Right lobe of liver (tissue), 6 donors: ENCODE results near the gene TEX38. TPM values are rescaled to one million over a fixed set of nuclear protein-coding genes. Genes with fewer than 3 reads are reported as not detected.
"Not testable (repeated sequence)": the region's sequence is repeated elsewhere in the genome, so short reads cannot be mapped to it uniquely, and the experiment has no call there.

Experiments used
- ATAC-seq, 4 donors: fragments of 200-7000 bp; cut with Tn5 transposase; one replicate each; pipeline ENCODE4 v1.9.1; 2020; ENCODE audit warnings: mild to moderate bottlenecking in 4 of 4, moderate library complexity in 4 of 4
- DNase-seq, 3 donors: peaks; one replicate each; pipeline ENCODE4 v3.0.0-alpha.2; 2020
- H3K27ac ChIP-seq, 3 donors: fragments of 200-600 bp; one replicate each; pipeline ENCODE4 v1.8.0; 2022
- H3K27me3 ChIP-seq, 2 donors: fragments of 200-600 bp; one replicate each; pipeline ENCODE4 v1.8.0; 2022
- H3K36me3 ChIP-seq, 4 donors: fragments of 200-600 bp; sonication (generic) in 1 of 4; one replicate each; pipeline versions ENCODE4 v1.5.1 to v1.8.0; 2017 to 2022; ENCODE audit warnings: control low read depth in 1 of 4
- H3K4me1 ChIP-seq, 4 donors: fragments of 200-600 bp; sonication (generic) in 1 of 4; one replicate each; pipeline versions ENCODE4 v1.5.1 to v1.8.0; 2017 to 2022; ENCODE audit warnings: control low read depth in 1 of 4
- H3K4me3 ChIP-seq, 3 donors: fragments of 200-600 bp; one replicate each; pipeline ENCODE4 v1.8.0; 2022
- H3K9me3 ChIP-seq, 4 donors: fragments of 200-600 bp; sonication (generic) in 1 of 4; one replicate each; pipeline versions ENCODE4 v1.5.1 to v1.8.0; 2017 to 2022; ENCODE audit warnings: control low read depth in 1 of 4
- CTCF ChIP-seq, 4 donors: fragments of 200-600 bp in 3 of 4; fragments of 450-650 bp in 1 of 4; IDR thresholded peaks; one replicate each; pipeline versions ENCODE4 v1.5.1 to v1.8.0; 2016 to 2022; ENCODE audit warnings: antibody characterized with exemption in 4 of 4, mild to moderate bottlenecking in 2 of 4
- POLR2A ChIP-seq: fragments of 450-650 bp; IDR thresholded peaks from one replicate; pipeline ENCODE4 v1.6.1; 2017; ENCODE audit warnings: antibody characterized with exemption, mild to moderate bottlenecking
- WGBS: methylation state at CpG from one replicate; pipeline ENCODE4 v1.1.6; 2018; ENCODE audit warnings: low coverage, low lambda C conversion rate; ENCODE audit not compliant: insufficient coverage; ENCODE audit errors: missing lambda C conversion rate; 5-methylcytosine and 5-hydroxymethylcytosine counted together
- intact Hi-C, 2 donors: fragments of 100-400 bp; cut with DNase I; formaldehyde crosslinking; loops; one replicate each; pipeline versions ENCODE4 v1.11.2 to v1.14.1; 2022
- total RNA-seq, 6 experiments: library from RNA; depleted of rRNA in 2 of 6; stranded (reverse); fragments of >200 nt in 2 of 6; fragmentation: NEBNext Ultra II Directional in 3 of 6; extraction: Animal tissue kit (Norgen Biotek cat#: 25700) in 3 of 6; gene quantifications; one replicate each; pipeline versions ENCODE4 v1.1.0 to v1.2.4, GENCODE V29; 2016 to 2023
- donor health status: DM: no; HTN: yes; CAD: no.
- donor health status: DM: no; HTN: no; CAD: no.
- donor health status: DM: no; HTN: no; CAD: no.
- donor health status: DM: no; HTN: yes; CAD: no.
- donor health status: DM: no; HTN: yes; CAD: no.

TEX38 gene
- total RNA-seq, 6 experiments from 2014 or later = not detected

- Histone ChIP-seq H3K27ac (no peak overlapping the region), H3K4me1 (no peaks in the 10 kb centered on the region), H3K9me3 (no peaks in the 10 kb centered on the region), H3K4me3 (no peak overlapping the region), H3K36me3 (peaks cover 0 to 33% (median 4%) of the 10 kb centered on the region in 4 donors), H3K27me3 (no peaks in the 10 kb centered on the region)
- no peak for TF ChIP-seq POLR2A
- no peak for TF ChIP-seq CTCF (IDR thresholded peaks at IDR 0.05)
- no peak for DNase-seq
- ATAC-seq = no peak
- 71% methylated on average over 6 of the region's 6 CpGs for WGBS
- intact Hi-C loops = no loop called here
Observed at GRCh38 chr1:46652321-46653100, 19.1 kb upstream of the TEX38 start.

DNA sequence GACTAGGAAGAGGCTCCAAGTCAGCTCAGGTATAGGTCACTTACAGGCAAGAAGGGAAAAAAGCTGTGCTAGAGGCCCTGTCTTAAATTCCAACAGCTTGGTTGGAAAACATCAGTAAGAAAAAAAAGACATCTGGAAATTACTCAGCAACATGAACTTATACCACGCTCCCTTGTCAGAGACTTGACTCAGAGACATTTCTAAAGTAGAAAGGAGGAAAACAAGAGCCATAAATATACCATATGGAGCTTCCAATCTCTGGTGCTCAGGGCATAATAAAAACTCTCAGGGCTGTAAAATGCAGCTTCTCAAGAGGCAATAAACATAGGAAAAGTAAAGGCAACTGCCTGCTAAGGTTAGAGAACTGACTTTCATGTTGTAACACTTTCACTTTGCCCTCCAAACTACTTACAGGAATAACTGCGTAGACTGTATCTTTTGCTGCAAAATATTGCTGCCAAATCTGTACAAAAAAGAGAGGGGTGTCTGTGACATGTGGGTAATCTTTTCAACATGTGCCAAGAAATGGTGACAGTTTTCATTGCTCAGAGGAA, 18.2 kb upstream of the TEX38 start:
- no peak overlapping the region for H3K27ac ChIP-seq
- DNase-seq = no peak

DNA sequence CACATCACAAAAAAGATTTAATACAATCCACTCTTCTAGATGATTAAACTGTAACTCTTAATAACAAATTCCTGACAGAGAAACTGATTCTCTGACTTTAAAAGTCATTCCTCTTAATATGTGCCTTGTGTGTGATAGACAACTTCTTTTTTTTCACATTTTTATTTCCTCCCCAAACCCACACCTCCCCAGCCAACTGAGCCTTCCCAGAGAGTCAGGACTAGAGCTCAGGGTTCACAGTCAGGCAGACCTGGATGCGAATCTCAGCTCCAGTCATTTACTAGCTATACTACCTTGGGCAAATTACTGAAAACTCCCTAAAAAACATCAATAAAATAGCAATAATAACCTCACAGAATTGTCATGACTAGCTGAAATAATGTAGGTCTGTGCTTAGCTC, 17.6 kb upstream of the TEX38 start:
- no peak overlapping the region for H3K27ac ChIP-seq
- 100% methylated on average over 1 of the region's 1 CpG for WGBS
- no peak for ATAC-seq
- no peak overlapping the region for H3K4me3 ChIP-seq
- no peaks in the 10 kb centered on the region for H3K4me1 ChIP-seq
- no peaks in the 10 kb centered on the region for H3K9me3 ChIP-seq
- DNase-seq = no peak
- H3K36me3 ChIP-seq = peaks cover 0 to 46% (median 9%) of the 10 kb centered on the region in 4 donors
- no peak for TF ChIP-seq POLR2A
- no peak for TF ChIP-seq CTCF (IDR thresholded peaks at IDR 0.05)
- intact Hi-C loops = no loop called here
- no peaks in the 10 kb centered on the region for H3K27me3 ChIP-seq

More for the DNA sequence above, 18.2 kb upstream of the TEX38 start:
- no peaks in the 10 kb centered on the region for H3K9me3 ChIP-seq
- H3K36me3 ChIP-seq = peaks cover 0 to 43% (median 9%) of the 10 kb centered on the region in 4 donors
- H3K4me3 ChIP-seq = no peak overlapping the region
- H3K4me1 ChIP-seq = no peaks in the 10 kb centered on the region
- TF ChIP-seq POLR2A = no peak
- no peak for TF ChIP-seq CTCF (IDR thresholded peaks at IDR 0.05)
- 64% methylated on average over 2 of the region's 2 CpGs for WGBS
- intact Hi-C loops = no loop called here
- no peak for ATAC-seq
- no peaks in the 10 kb centered on the region for H3K27me3 ChIP-seq

DNA sequence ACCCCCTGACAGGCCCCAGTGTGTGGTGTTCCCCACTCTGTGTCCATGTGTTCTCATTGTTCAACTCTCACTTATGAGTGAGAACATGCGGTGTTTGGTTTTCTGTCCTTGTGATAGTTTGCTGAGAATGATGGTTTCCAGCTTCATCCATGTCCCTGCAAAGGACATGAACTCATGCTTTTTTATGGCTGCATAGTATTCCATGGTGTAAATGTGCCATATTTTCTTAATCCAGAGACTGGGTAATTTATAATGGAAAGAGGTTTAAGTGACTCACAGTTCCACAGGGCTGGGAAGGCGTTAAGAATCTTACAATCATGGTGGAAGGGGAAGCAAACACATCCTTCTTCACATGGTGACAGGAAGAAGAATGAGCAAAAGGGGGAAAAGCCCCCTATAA, 17.0 kb upstream of the TEX38 start:
- H3K4me1 ChIP-seq, H3K4me3 ChIP-seq, DNase-seq, ATAC-seq, H3K9me3 ChIP-seq, intact Hi-C loops, H3K27me3 ChIP-seq, H3K27ac ChIP-seq: not testable (repeated sequence)
- H3K36me3 ChIP-seq = peaks cover 0 to 45% (median 9%) of the 10 kb centered on the region in 4 donors
- WGBS = 100% methylated on average over 1 of the region's 2 CpGs

DNA sequence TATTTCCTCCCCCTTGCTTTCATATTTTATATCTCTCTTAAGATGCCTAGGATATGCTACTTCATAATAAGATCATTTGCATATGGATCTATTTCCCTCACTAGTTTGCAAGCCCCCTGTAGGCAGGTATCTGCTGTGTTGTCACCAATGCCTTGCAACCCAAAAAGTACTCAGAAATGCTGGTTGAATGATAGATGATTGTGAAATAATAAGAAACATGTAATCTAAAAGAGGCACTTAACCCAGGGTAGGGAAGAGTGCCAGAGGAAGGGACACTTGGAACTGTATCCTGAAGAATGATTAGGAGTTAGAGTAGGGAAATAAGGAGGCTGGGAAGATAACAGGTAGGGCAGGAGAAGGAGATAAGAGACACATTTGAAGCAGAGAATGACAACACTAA, 15.8 kb upstream of the TEX38 start:
- no peak for DNase-seq
- TF ChIP-seq POLR2A (no peak), CTCF (IDR thresholded peaks at IDR 0.05) (no peak)
- ATAC-seq = no peak
- H3K36me3 ChIP-seq = peaks cover 0 to 45% (median 9%) of the 10 kb centered on the region in 4 donors
- H3K4me3 ChIP-seq = no peak overlapping the region
- no peak overlapping the region for H3K27ac ChIP-seq
- H3K27me3 ChIP-seq = no peaks in the 10 kb centered on the region
- intact Hi-C loops = no loop called here
- no peaks in the 10 kb centered on the region for H3K9me3 ChIP-seq
- no peaks in the 10 kb centered on the region for H3K4me1 ChIP-seq
